ENCODE results near the gene THSD4.

THSD4 gene

DNA sequence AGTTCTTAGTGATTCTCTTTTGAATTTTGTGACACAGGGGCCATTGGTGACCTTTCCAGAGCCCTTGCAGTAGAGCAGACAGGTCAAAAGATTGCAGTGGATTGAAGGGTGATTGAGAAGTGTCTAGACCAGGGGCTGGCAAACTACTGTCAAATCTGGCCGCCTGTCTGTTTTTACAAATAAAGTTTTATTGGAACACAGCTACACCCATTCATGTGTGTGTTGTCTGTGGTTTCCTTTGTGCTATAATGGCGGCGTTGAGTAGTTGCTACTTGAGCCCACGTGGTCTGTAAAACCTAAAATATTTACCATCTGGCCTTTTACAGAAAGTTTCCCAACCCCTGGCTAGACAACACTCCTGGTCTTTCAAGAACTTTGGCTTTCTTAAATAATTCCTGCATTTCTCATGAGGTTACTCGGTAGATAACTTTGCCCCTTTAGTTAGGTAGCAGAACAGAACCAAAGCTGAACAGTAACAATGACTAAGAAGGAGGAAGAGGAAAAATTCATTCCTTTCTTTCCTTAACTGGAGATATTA is 430.0 kb downstream of the THSD4 start:
- in situ Hi-C loops (cut with HindIII; ENCODE audit: low sequenced_read_pairs) = no loop called here

DNA sequence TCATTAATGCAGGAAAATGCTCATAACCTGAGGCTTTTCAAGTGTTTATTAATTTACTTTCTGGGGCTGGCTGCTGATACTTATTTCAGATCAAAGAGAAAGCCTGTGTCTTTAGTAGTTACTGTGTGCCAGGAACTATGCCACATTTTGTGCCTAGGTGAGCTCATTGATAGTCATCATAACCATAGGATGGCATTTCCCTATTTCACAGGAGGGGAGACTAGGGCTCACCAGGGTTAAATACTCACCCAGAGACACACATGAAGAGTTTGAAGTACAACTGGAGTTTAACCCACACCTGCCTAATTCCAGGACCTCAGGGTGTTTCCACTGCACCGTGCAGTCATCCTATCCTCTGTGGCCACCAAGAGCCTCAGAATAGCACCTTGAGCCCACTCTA is 430.7 kb downstream of the THSD4 start:
- in situ Hi-C loops (cut with HindIII; ENCODE audit: low sequenced_read_pairs) = no loop called here

DNA sequence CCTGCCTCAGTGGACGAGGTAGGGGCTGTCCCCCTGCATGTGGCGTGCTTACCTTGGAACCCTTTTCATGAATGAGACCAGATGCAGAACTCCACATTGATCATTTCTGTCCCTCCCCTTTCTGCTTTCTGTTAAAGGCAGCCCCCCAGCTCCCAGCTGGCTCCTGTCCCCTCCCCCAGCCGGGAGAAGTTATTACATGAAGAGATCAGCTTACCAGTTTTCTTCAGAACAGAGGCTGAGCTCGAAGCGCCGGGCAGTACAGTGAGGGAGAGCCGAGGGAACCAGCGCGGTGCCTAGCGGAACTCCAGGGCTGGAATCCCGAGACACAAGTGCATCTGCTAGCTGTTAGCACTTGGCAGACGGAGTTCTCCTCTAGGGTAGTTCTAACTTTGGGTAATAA is 431.7 kb downstream of the THSD4 start:
- in situ Hi-C loops (cut with HindIII; ENCODE audit: low sequenced_read_pairs) = no loop called here

DNA sequence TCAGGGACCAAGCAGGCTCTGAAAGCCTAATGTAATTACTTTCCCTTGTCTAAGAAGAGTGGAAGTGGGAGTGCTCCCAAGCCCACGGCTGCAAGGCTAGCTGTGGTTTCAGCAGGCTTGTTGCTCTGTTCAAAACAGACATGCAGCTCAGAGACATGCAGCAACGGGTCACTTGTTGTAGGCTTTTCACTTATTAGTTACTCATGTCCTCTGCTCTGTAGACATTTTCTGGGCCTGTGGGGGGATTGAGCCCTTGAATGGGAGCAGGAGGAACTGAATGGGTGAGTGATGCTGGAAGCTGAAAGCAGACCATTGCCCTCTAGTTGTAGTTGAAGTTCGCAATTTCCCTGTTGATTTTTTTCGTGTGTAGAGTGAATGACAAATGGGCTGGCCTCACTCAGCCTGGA is 433.1 kb downstream of the THSD4 start:
- in situ Hi-C loops (cut with HindIII; ENCODE audit: low sequenced_read_pairs) = no loop called here

DNA sequence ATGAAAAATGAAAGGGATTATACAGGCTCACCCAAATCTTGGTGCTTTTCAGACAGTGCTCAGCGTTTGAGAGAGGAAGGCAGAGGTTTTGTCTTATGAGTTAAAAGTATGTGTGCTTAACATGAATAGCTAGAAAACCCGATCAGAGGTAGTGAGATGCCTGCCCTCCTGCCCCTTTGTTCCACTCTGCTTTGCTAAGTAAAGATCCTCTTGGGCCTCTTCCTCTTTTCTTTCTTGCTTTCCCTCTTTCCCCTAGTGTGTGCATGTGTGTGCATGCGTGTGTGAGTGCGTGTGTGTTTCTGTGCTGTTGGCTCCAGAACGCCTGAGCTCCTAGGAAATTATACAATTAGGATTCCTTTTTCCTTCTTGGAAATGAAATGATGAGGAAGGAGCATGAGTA is 433.8 kb downstream of the THSD4 start:
- in situ Hi-C loops (cut with HindIII; ENCODE audit: low sequenced_read_pairs) = no loop called here

DNA sequence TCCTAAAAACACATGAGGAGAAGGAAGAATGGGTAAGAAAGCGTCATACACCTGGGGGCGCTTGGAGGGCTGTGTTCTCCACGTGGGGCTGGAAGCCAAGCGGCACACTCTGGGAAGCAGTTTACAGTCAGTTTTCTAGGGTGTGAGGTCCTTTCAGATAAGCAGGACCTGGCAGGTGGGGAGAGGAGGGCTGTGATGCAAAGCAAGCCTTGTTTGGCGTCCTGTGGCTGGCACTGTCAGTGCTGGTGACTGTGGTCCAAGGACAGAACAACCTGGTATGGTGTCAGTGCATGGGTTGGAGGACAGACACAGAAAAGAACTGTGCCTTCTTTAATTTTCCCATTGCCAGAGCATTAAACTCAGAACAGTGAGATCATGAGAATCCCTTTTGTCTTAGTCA is 434.4 kb downstream of the THSD4 start:
- in situ Hi-C loops (cut with HindIII; ENCODE audit: low sequenced_read_pairs) = no loop called here

DNA sequence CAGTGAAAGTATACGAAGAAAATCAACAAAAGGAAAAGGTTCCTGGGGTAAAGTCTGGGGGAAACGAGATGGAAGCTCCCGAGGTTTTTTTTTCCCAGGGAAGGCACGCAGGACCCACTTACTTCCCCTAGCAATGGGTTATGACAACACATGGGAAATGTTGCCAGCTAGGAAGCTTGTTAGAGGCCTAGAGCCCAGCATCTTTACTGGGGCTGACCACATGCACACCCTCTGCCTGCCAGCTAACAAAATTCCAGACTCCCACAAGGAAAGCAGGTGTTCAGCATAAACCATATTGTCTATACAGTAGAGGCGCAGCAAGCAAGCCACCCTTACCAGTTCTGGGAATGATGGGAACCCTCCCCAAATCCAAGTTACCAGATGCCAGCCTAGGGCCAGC is 436.3 kb downstream of the THSD4 start:
- in situ Hi-C loops (cut with HindIII; ENCODE audit: low sequenced_read_pairs) = no loop called here

DNA sequence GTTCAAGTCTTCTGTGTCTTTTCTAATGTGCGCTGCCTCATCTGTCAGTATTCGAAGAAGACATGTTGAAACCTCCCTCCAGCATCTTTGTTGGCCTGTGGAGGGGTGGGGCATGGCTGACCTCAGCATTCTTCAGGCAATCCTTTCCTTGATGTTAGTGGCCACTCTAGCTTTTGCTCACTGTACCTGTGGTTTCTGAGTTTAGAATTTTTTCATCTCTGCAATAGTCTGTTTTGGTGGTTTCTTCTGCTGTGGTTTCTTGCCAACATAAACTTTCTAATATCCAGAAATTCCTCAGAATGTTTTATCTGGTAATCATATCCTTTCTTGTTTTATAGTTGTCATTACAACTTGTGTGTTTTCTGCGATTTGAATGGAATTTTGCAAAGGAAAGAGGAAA is 443.8 kb downstream of the THSD4 start:
- in situ Hi-C loops (cut with HindIII; ENCODE audit: low sequenced_read_pairs) = no loop called here

DNA sequence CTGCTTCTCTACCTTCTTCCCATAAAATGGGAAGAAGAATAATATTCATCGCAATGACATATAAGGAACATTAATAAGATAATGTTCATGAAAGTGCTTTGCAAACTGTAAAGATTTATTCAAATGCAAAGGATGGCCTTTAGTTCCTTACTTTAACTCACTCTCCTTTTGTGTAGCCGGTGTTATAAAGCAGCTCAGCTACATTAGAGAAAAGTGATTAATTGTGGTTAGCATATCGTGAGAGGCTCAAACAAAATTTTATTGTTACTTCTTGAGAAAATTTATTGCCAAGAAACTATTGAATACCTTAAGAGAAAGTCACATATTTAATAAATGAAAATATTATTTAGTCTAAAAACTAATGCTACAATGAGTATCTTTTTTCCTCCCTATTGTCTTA is 444.3 kb downstream of the THSD4 start:
- in situ Hi-C loops (cut with HindIII; ENCODE audit: low sequenced_read_pairs) = loop anchor here (5.0 kb wide), 2 partner anchors 58 to 67 kb away; no protein-coding TSS in a partner anchor

DNA sequence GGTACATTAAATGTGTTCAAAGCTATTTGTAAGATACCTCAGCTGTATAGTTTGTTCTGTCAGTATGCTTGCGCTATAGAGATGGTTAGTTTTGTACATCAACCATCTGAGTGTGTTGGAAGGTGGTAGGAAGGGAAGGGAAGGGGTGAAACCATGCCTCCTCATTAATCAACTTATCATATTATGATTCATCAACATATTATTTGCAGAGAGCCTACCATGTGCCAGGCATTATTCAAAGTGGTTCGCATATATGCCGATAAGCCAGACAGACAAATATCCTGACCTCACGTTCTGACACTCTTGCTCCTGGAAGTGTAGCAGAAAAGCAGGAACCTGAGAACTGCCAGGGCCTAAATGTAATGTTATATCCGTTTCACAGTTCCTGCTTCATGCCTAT is 447.0 kb downstream of the THSD4 start:
- in situ Hi-C loops (cut with HindIII; ENCODE audit: low sequenced_read_pairs) = loop anchor here (5.0 kb wide), 2 partner anchors 55 to 70 kb away; no protein-coding TSS in a partner anchor

DNA sequence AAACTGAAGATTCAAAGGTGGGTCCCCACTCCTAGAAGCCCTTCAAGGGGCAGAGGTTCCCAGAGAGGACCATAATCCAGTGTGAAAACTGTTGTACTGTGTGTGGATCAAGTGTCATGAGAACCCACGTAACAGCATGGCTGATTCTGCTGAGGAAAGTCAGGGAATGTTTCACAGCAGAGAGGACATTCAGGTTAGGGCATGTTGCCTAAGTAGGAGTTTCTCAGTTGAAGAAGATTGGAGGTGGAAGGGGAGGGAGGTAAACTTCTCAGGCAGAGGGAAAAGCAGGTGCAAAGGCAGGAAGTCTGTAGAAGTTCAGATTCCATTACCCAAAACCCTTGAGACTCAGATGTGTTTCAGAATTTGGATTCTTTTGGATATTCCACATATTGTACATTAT is 448.9 kb downstream of the THSD4 start:
- in situ Hi-C loops (cut with HindIII; ENCODE audit: low sequenced_read_pairs) = loop anchor here (5.0 kb wide), 2 partner anchors 53 to 72 kb away; no protein-coding TSS in a partner anchor

DNA sequence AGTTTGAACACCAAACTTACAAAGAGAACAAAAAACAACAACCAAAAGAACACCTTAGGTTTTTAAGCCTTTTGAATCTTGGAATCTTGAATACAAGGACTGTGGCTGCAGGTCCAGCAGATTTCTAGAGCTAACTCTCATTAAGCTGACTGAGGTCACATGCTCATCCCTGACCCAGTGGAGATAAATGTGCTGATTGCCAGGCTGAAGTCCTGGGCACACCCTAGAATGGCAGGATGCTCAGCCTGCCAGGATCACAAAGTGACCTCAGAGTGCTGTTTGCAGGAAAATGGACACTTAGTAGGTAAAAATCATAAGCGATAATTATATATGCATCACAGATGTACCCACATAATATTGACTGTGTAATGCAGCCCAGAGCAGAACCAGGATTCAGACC is 449.7 kb downstream of the THSD4 start:
- in situ Hi-C loops (cut with HindIII; ENCODE audit: low sequenced_read_pairs) = no loop called here

DNA sequence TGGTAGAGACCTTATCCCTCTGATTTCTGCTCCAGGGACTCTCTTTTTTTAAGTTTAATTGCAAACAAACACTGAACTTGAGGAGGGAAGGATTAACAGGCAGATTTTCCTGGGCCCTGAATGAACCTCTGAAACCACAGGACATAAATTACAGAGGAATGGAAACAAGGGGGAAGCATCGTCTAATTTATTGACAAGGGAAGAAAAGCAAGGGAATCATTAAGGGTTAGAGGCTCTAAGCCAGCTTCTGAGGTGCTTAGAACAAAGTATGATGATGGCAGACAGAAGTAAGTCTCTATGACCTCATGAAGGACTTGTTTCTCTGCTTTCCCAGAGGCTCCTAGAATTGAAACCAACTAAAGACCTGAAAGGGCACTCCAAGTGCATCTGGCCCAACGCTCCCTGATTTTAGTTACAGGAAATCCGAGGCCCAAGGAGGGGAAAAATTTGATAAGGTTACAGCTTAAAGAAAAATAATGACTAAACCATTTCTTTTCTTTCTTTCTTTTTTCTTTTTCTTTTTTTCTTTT is 450.4 kb downstream of the THSD4 start:
- in situ Hi-C loops (cut with HindIII; ENCODE audit: low sequenced_read_pairs) = no loop called here

DNA sequence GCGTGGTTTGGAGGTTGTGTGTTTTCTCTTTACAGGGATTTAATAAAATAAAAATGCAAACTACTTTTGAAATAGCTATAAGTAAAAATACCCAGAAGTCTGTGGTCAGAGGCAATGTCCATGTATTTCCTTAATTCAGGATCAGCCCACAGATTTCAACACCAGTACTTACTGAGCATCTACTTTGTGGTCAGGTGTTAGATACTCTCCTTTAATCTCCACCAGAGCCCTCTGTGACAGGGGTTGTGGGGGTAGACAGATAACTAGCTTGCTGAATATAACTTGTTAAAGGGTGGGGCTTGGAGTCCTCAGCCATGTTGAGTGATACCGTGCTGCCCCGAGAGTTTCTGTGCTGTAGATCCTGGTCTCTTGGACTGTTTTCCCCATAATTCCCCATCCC is 451.0 kb downstream of the THSD4 start:
- in situ Hi-C loops (cut with HindIII; ENCODE audit: low sequenced_read_pairs) = no loop called here

DNA sequence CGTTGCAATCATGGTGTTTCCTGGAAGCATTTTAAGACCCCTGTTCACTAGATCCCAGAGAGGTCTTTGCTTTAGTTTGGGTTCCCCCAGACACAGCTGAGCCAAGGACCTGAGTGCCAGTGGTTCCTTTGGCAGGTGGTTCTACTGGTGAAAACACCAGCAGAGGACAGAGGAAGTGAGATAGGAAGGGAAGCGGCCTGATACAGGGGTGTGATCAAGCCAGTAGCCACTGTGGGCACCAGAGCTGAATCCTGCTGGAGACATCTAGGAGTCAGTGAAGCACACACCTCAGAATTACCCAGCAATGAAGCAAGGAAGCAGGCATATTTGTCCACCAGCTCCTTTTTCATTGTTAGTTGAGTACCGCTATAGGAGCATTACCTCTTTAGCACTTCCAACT is 451.9 kb downstream of the THSD4 start:
- in situ Hi-C loops (cut with HindIII; ENCODE audit: low sequenced_read_pairs) = no loop called here

DNA sequence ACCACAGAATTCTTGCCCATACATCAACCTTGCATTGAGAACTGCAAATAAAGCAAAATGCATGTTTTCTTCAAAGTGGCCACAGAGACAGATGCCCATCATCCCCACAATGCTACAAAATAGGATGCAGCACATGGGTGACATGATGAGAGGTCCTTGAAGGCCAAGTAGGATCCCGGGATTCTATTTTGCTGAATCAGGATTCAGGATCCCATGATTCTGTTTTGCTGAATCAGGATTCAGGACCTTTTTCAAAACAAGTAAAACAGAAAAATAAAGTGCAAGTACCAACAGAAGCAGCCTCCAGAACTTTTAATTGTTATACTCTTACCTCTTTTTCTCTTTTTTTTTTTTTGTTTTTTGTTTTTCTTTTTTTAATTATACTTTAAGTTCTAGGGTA is 453.0 kb downstream of the THSD4 start:
- in situ Hi-C loops (cut with HindIII; ENCODE audit: low sequenced_read_pairs) = no loop called here

DNA sequence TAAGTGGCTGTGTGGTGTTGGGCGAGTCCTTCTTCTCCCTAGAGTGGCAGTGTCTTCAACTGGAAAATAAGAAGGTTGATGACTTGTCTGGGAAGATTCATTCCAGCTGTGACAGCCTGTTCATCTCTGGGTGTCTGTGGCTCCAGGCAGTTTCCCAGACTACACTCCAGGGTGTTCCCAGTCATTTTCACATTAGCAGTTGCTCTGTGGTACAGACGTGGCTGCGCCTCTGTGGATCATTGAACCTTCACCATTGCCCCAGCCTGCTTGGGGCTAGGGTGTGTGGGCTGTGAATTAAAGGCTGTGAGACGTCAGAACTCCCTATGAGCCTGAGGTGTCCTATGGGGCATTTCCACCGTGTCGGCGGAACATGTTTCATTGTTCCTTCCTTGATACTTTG is 455.5 kb downstream of the THSD4 start:
- in situ Hi-C loops (cut with HindIII; ENCODE audit: low sequenced_read_pairs) = no loop called here

DNA sequence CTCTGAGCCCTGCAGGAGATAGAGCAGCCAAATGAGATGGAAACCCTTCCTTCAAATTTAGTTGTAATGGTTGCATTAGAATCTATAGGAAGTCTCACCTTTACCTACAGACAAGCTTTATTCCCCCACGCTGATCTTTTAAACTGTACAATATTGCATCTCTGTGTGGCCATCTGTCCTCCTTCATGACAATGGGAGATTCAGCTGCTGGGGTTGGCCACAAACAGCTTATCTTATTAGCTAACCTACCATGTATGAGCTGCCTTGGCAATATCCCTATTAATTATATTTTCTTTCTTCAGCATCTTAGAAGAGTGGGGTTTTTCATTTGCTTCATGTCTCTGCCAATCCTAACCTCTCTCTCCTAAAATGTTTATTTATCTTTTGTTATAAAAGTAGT is 456.4 kb downstream of the THSD4 start:
- in situ Hi-C loops (cut with HindIII; ENCODE audit: low sequenced_read_pairs) = no loop called here

DNA sequence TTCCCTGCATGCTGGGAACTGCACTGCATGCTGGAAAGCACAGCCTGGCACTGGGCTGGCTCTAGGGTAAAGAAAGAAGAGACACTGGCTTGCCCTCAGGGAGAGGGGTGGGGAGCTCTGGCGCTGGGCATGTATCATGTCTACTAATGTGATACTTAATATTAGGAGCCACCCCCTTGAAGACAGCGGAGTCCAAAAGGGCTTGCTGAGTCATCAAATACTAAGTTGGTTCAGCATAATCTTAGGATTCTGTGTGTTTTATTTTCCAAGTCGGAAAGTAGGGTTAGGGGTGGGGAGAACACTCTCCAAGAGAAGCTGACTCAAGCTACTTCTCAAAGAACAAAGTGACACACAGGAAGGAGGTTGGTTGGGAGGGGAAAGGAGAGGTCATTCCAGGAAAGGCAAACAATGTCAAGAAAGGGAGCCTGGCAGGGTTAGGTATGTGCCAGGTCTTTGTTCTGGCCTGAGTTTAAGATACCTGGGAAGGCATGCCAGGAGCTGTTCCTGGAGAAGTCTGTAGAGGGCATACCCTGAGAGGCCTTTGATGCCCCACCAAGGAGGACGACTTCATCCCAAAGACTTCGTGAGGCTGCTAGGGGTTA is 457.3 kb downstream of the THSD4 start:
- in situ Hi-C loops (cut with HindIII; ENCODE audit: low sequenced_read_pairs) = no loop called here

DNA sequence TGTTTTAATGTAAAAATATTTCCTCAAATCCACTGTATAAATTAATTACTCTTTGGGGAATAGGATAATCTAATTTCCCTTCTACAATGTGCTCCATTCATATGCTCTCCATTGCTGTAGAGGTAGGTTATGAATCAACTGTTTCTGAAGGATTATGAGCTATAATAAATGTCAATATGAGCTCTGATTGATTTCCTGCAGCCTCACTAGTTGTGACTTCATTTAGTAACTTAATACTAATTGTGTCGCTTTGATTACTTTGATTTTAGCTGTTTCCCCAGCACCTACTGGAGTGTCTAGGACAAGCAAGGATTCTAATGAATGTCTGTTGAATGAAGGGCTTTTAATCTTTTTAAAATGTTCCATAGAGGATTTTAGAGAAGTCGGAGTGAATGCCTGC is 458.3 kb downstream of the THSD4 start:
- in situ Hi-C loops (cut with HindIII; ENCODE audit: low sequenced_read_pairs) = no loop called here

DNA sequence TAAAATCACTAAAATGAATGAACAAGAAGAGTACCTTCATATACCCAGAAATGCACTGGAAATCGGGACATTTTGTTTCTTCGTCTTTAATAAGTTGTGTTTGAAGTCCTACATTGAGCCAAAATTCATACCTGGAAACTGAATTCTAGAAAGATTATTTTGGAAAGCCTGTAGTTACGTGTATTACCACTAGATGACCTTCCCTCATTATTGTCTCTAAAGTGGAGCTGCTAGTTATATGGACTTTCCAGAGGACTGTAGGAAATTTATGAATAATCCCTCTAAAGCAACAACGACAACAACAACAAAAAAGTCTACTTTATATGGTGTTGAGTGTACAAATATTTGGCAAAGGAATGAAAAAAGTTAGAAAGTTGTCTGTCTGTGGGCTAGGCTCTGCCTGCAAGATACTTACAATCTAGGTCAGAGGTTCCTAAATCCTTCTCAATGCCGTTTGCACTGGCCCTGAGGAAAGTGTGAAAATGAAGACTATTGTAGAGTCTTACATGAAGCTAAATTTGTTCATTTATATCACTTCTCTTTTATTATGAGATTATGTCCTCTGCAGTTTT is 460.3 kb downstream of the THSD4 start:
- in situ Hi-C loops (cut with HindIII; ENCODE audit: low sequenced_read_pairs) = no loop called here

DNA sequence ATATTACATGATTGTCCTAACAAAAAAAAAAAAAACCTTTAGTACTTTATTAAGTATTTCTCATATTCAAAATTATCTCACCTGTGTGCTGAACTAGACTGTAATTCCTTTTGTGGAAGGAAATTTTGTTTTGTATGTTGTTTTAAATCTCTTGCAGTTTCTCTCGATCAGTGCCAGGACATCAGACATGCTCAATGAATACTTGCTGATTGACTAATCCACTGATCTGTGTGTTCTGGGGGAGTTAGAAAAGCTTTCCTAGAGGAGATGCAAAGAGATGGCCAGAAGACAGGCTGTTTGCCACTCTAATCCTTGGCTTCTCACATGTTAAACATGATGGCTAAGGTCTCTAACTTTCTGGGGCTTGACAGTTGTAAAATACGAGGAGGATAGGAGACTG is 461.8 kb downstream of the THSD4 start:
- in situ Hi-C loops (cut with HindIII; ENCODE audit: low sequenced_read_pairs) = no loop called here

All from endothelial cell of hepatic sinusoid (primary cell).